ENCODE measurements around the gene ASPA. TPM values are rescaled to one million over a fixed set of nuclear protein-coding genes. Genes with fewer than 3 reads are reported as not detected.

Gene ASPA
- total and polyA plus RNA-seq, 7 experiments from 2014 or later, result not detected

Other genes starting within 250 kb of the ASPA start
- gene OR3A1, start 177.6 kb upstream of the ASPA start, total RNA-seq, result under 1 TPM in 4 of 5 experiments, not detected in 1; 0.17 to 0.49 (median 0.32) TPM
- gene OR3A1, start 177.6 kb upstream of the ASPA start, polyA plus RNA-seq, result under 1 TPM in 1 of 2 donors, not detected in 1; 0.67 TPM
- gene OR3A2, start 89.7 kb upstream of the ASPA start, total RNA-seq, result 1 to 10 TPM in 3 of 5 experiments, under 1 TPM in 2; 0.53 to 2.1 (median 1.2) TPM
- gene OR3A2, start 89.7 kb upstream of the ASPA start, polyA plus RNA-seq, result under 1 TPM; 0.94 to 0.96 TPM
- gene OR1E1, start 77.6 kb upstream of the ASPA start, total RNA-seq, result not detected
- not detected for gene OR1E1, start 77.6 kb upstream of the ASPA start, polyA plus RNA-seq
- not detected for gene OR3A3, start 64.6 kb upstream of the ASPA start, total RNA-seq
- not detected for gene OR3A3, start 64.6 kb upstream of the ASPA start, polyA plus RNA-seq
- gene OR1E2, start 42.2 kb upstream of the ASPA start, total RNA-seq, result not detected
- gene OR1E2, start 42.2 kb upstream of the ASPA start, polyA plus RNA-seq, result not detected
- gene SPATA22, start 4.2 kb upstream of the ASPA start, total RNA-seq, result under 1 TPM in 1 of 5 experiments, not detected in 4; 0.19 TPM
- not detected for gene SPATA22, start 4.2 kb upstream of the ASPA start, polyA plus RNA-seq
- under 1 TPM in 3 of 5 experiments, not detected in 2; 0.15 to 0.64 (median 0.48) TPM for gene TRPV3, start 81.8 kb downstream of the ASPA start, total RNA-seq
- not detected for gene TRPV3, start 81.8 kb downstream of the ASPA start, polyA plus RNA-seq
- gene TRPV1, start 133.4 kb downstream of the ASPA start, total RNA-seq, result 1 to 10 TPM; 3.2 to 8.7 (median 7.4) TPM
- gene TRPV1, start 133.4 kb downstream of the ASPA start, polyA plus RNA-seq, result 1 to 10 TPM in 1 of 2 donors, under 1 TPM in 1; 0.13 to 1.6 TPM
- gene SHPK, start 160.3 kb downstream of the ASPA start, total RNA-seq, result 10 to 100 TPM in 3 of 5 experiments, 1 to 10 TPM in 2; 6.3 to 11.2 (median 10.8) TPM
- gene SHPK, start 160.3 kb downstream of the ASPA start, polyA plus RNA-seq, result 1 to 10 TPM; 5.5 to 8.5 TPM
- 10 to 100 TPM in 2 of 5 experiments, 1 to 10 TPM in 3; 4.7 to 15.2 (median 8.8) TPM for gene CTNS, start 160.8 kb downstream of the ASPA start, total RNA-seq
- gene CTNS, start 160.8 kb downstream of the ASPA start, polyA plus RNA-seq, result 10 to 100 TPM in 1 of 2 donors, 1 to 10 TPM in 1; 8.1 to 12.9 TPM
- 10 to 100 TPM; 10.5 to 28.4 (median 11.7) TPM for gene TAX1BP3, start 192.6 kb downstream of the ASPA start, total RNA-seq
- gene TAX1BP3, start 192.6 kb downstream of the ASPA start, polyA plus RNA-seq, result 10 to 100 TPM; 25.5 to 34.0 TPM
- gene EMC6, start 192.8 kb downstream of the ASPA start, total RNA-seq, result 10 to 100 TPM; 23.1 to 39.0 (median 31.2) TPM
- gene EMC6, start 192.8 kb downstream of the ASPA start, polyA plus RNA-seq, result 100 to 1,000 TPM in 1 of 2 donors, 10 to 100 TPM in 1; 76.4 to 133 TPM
- 10 to 100 TPM; 10.7 to 94.5 (median 24.6) TPM for gene P2RX5, start 220.2 kb downstream of the ASPA start, total RNA-seq
- 10 to 100 TPM; 12.3 to 18.2 TPM for gene P2RX5, start 220.2 kb downstream of the ASPA start, polyA plus RNA-seq
- gene HASPIN, start 247.9 kb downstream of the ASPA start, total RNA-seq, result 10 to 100 TPM in 1 of 5 experiments, under 1 TPM in 4; 0.32 to 18.5 (median 0.35) TPM
- under 1 TPM in 1 of 2 donors, not detected in 1; 0.28 TPM for gene HASPIN, start 247.9 kb downstream of the ASPA start, polyA plus RNA-seq

All from naive thymus-derived CD4-positive, alpha-beta T cell (primary cell).